Renal pelvis (tissue), 4 donors: Measurements from ENCODE around the gene CCDC178. TPM values are rescaled to one million over a fixed set of nuclear protein-coding genes. Genes with fewer than 3 reads are reported as not detected.
"Not testable (repeated sequence)": the region's sequence is repeated elsewhere in the genome, so short reads cannot be mapped to it uniquely, and the experiment has no call there.

Source experiments
- DNase-seq: peaks from one replicate; pipeline ENCODE4 v3.0.0-alpha.2; 2013
- polyA plus RNA-seq, 3 donors: library from polyadenylated mRNA; unstranded; fragments of 120-200 nt; gene quantifications; one replicate each; pipeline ENCODE4 v1.2.1, GENCODE V29; 2013; ENCODE audit not compliant: insufficient read length in 3 of 3

CCDC178 gene
- polyA plus RNA-seq, 3 donors, result 1.6 to 1.9 (median 1.9) TPM

DNA sequence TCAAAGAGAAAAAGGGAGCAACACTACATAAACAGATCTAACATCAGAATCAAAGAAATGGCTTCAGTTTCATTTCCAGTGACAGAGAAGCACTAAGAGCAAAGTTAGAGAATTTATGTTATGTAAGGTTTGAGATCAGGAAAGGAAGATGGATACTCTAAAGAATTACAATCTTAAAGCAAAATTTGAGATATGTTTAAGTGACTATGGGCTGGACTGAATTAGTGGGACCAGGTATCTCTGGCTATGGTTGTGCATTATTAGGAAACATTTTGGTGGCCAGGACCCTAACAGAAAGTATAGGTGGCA, 208.2 kb downstream of the CCDC178 start:
- DNase-seq, result no peak

GRCh38 chr18:33231474-33232317, 208.8 kb downstream of the CCDC178 start:
- DNase-seq, result peak; percentile 74

GRCh38 chr18:33212363-33212762, 228.2 kb downstream of the CCDC178 start:
- no peak for DNase-seq

DNA sequence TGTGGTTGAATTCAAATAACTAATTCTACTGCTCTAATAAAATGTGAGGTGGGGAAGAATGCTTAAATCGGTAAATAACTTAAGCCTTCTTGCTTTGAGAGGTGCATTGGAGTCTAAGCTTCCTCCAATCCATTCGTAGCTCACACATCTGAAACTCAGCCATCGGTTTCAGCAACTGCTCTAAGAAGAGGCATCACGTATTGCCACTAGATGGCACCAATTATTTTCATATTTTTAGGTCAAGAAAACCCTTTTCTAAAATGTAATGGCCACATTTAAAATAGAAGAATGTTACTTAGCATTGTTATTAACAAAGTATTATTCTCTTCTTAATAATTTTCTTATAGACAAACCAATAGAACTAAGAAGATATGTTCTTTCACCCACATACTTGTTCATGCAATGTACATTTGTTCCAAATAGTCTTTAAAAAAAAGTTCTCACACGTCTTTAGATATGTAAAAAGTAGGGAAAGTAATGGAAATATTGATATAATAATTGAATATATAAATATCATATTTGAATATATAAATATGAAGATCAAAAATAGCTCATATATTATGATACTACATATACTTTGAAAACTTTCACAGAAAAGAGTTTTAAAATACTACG, 229.8 kb downstream of the CCDC178 start:
- DNase-seq, result peak; percentile 19

- DNase-seq, result no peak
Measured at GRCh38 chr18:33205777-33206176, 234.7 kb downstream of the CCDC178 start.

GRCh38 chr18:33201509-33201926, 239.0 kb downstream of the CCDC178 start:
- DNase-seq, result peak; percentile 73

GRCh38 chr18:33195795-33196194, 244.7 kb downstream of the CCDC178 start:
- no peak for DNase-seq

- no peak for DNase-seq
Measured at GRCh38 chr18:33194793-33195192, 245.7 kb downstream of the CCDC178 start.

DNA sequence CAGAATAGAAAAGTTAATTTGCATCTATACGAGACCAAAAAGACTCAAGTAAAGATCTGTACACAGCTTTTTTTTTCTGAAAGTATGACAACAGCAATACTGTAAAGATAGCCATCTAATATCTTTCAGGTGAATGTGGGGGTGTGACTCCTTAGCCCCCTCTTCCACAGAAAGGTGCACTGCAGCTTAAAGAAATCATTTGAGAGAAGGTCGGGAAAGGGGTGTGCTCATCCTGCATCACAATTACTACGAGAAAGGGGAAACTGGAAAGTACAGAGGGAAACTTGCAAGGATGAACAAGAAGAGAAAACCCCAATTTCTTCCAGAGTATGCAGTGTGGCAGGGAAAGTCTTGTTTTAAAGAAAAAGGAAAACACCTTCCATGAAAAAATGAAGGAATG, 255.6 kb downstream of the CCDC178 start:
- no peak for DNase-seq

DNA sequence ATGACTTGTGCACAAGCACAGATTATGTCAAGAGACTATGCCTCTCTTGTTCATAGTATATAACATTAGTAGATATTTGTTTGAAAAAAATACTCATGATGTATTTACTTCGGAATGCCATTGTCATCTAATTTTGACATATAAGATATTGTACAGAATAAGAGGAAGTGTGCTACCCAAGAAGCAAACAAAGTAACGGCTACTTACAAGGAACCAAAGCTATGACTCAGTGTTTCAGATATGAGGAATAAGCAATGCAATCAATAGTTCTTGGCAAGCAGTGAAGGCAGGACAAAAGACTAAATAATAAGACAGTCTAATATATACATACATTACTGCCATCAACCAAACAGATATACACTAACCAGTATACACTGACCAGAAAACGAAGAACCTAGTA, 256.3 kb downstream of the CCDC178 start:
- DNase-seq, result no peak

DNA sequence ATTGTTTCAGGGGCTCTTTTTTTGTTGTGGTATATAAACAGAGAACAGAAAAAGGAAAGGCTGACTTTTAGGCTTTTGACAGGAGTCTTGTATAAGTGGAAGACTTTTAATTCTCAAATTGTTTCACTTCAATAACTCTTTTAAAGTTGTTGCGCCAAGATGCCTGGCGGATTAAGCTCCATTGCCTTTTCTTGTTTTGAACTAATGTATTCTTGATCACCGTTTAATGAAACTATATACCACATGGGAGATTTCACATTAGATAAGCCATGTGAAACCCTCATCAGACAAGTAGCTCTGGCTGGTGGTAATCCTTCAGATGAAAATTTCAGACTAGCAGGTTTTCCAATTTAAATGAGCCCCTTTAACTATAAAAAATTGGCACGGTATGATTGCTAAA, 257.4 kb downstream of the CCDC178 start:
- DNase-seq, result no peak

DNA sequence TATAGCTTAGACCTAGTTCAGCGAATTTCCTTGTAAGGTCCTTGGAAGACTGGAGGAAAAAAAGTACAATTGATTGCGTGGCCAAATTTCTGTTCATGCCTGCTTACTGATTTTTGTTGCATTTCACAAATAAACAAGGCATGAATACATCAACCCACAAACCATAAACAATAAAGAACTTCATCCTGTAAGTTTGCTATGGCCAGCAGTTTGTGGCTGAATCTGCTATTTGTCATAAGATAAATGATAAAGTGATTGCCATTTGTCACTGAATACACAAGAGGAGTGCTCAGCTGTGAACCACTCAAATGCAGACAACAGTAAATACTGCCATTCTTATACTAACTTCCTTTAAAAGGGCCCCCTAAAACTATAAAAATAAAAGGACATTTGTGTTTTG, 259.5 kb downstream of the CCDC178 start:
- no peak for DNase-seq

DNA sequence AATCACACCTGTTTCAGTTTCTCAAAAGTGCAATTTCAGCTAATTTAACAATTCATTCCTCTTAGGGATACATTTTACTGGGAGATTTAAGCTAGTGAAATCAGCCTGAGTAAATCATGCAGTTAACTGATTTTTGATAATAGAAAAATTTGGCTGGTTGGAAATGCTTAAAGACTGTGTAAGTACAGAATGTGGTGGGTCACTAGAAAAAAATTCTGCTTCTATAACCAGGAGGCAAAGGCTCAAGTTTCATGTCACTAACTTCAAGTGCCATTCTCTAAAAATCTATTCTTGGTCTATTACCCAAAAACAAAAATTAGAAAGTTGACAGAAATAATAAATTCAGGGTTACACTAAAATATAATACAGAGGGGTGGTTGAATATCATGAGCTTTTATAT, 271.3 kb downstream of the CCDC178 start:
- DNase-seq, result no peak

GRCh38 chr18:33164121-33164520, 276.4 kb downstream of the CCDC178 start:
- DNase-seq, result not testable (repeated sequence)

DNA sequence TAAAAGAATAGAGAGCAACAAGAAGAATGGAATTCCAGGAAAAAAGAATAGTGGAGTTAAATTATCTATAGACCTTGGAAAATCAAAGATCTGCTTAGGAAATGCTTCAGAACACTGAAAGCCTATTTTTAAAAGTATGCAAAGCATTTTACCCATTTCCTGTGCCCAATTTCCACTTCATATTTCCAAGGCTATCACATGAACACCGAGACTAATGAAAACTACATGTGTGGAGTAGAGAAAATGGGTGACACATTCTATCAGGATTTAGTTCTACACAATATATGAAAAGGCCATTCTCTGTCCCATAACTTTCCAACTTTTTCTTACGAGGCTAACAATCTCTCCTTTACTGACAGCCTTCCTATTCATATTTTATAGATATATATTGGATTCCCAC, 279.4 kb downstream of the CCDC178 start:
- DNase-seq, result no peak

GRCh38 chr18:33159151-33159550, 281.4 kb downstream of the CCDC178 start:
- DNase-seq, result no peak

DNA sequence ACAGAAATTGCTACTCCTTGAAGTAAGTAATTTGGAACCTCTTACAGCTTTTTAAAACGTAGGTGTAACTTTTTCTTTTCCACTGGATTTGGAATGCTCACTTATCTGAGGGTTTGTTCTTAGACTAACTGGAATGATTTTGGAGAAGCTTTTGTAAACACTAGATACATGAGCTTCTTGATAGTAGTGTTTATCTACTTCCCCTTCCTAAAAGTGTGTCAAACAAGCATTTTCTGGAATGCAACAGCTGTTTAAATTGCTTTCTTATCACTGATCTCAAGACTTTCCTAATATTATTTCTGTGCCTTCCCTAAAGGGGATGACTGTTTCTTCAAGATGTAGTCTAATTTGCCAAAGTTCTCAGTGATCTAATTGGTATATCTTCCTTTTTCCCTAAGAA, 282.6 kb downstream of the CCDC178 start:
- no peak for DNase-seq

DNA sequence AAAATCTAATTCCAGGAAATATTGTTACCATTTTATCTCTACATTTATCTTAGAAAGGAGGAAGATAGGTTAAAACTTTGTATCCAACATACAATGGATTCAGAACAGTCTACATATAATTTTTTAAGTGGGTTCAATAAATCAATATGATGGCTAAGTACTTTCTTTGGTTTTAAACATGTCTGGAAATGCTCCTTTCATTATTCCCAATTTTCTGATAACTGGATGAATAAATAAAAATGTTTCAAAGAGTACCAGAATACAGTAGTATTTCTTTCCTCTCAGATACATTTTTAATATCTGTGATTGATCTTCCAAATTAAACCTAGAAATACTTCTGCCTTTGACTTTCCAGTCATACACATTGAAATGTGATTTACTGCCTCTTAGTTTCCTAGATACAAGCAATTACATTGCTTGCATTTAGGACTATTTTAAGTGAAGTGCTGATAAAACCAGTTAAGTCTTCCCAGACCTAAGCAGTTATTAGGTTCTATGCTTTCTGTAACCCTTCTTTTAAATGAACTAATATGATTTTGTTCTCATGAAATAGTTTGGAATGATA, 283.5 kb downstream of the CCDC178 start:
- no peak for DNase-seq

DNA sequence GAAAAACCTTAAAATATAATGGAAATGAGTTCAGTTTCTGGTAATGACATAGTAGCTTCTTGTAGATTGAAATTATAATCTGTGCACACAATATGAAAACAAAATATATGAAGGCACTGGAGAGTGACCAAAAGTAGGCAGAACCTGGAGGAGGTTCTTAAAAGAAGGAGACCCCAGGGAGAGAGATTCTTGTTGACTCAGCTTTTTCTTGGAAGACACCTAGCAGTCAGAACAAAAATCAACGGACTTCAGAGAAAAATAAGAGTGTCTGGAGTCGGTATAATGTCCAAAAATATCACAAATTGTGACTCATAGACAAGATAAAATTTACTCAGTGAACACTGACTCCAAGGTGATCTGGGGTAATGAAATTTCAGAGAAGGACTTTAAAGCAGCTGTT, 286.5 kb downstream of the CCDC178 start:
- no peak for DNase-seq

GRCh38 chr18:33152376-33152775, 288.1 kb downstream of the CCDC178 start:
- no peak for DNase-seq

GRCh38 chr18:33147811-33148210, 292.7 kb downstream of the CCDC178 start:
- DNase-seq, result not testable (repeated sequence)

GRCh38 chr18:33146014-33146413, 294.5 kb downstream of the CCDC178 start:
- no peak for DNase-seq

DNA sequence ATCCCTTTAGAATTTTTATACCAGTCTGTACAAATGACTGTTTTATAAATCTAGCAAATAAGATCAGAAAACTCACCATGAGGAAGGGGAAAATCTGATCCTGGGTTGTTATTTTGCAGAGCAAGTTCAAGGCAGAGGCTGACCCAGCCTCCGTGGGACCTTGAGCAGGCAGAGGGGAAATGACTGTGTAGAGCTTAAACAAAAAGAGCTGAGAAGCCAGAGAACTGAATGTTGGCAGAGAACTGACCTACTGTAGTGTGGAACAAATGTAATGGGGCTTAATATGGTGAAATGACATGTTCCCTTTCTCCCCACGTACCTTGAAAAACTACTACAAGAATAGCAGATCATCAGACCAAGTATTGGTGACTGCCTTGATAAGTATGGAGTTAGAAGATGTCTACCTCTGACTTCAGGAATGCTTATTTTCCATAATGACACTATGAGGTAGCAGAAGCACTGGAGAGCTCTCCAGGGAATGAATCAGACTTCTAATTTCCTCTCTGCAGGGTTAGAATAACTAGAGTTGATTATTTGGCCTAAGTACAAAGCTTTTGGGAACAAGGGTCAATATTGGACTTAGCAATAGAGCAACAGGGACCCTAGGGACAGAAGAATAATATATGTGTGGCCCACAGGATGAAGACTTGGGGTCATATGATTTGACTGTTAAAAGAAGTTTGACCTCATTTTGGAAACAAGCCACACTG, 304.4 kb downstream of the CCDC178 start:
- no peak for DNase-seq
